Thoracic aorta endothelial cell (primary cell): ENCODE results near the gene OR6P1. TPM values are rescaled to one million over a fixed set of nuclear protein-coding genes. Genes with fewer than 3 reads are reported as not detected.

Experiments
- total RNA-seq: library from RNA; depleted of rRNA; stranded (reverse); fragments of >200 nt; gene quantifications from 2 replicates; pipeline ENCODE4 v1.2.3, GENCODE V29; 2012

OR6P1 gene, protein sequence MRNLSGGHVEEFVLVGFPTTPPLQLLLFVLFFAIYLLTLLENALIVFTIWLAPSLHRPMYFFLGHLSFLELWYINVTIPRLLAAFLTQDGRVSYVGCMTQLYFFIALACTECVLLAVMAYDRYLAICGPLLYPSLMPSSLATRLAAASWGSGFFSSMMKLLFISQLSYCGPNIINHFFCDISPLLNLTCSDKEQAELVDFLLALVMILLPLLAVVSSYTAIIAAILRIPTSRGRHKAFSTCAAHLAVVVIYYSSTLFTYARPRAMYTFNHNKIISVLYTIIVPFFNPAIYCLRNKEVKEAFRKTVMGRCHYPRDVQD
- total RNA-seq: not detected in 2 replicates

GRCh38 chr1:158570480-158570879, at the start of gene OR6P1:
Gene OR6P1, minus strand, starts transcription at chr1:158570580. Its CDS starts 6,976 bp downstream, at chr1:158563604.

GRCh38 chr1:158604968-158605367, 34.6 kb upstream of the OR6P1 start, which contains the start of gene OR10Z1:
Gene OR10Z1, plus strand, starts transcription at chr1:158605268. Its CDS starts 1,171 bp downstream, at chr1:158606439.

DNA sequence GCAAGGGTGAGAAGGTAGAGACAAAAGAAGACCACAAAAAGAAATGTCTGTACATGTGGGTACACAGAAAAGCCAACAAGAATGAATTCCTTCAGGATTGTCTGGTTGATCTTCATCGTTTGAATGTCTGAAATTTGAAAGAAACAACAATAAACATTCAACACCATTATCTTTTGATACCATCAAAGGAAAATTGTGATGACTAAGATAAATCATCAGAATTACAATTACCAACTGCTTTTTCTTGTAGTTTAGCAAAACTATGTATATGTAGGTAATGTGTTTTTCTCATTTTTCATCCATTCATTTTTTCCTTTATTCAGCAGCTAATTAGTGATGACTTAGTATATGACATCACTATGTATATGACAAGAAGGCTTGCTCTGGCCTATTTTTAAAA, 9.4 kb upstream of the OR6P1 start, which contains the start of gene OR10X1:
TSS of gene OR10X1 (minus strand) at position 167 of the 400 bp plus-strand sequence. CDS start at position 167, 0 bp downstream.

GRCh38 chr1:158554352-158554751, 16.0 kb downstream of the OR6P1 start, which contains the start of gene OR6Y1:
Gene OR6Y1, minus strand, starts transcription at chr1:158554405. Its CDS starts 6,300 bp downstream, at chr1:158548105.

Other genes starting within 250 kb of the OR6P1 start
- gene CD1B, start 239.0 kb downstream of the OR6P1 start, total RNA-seq: not detected in 2 replicates
- gene CD1E, start 216.7 kb downstream of the OR6P1 start, total RNA-seq: not detected in 2 replicates
- gene OR10T2, start 171.1 kb downstream of the OR6P1 start, total RNA-seq: not detected in 2 replicates
- gene OR10K2, start 144.3 kb downstream of the OR6P1 start, total RNA-seq: not detected in 2 replicates
- not detected in 2 replicates for gene OR10K1, start 108.7 kb downstream of the OR6P1 start, total RNA-seq
- not detected in 2 replicates for gene OR10R2, start 98.4 kb downstream of the OR6P1 start, total RNA-seq
- not detected in 2 replicates for gene OR6Y1, start 16.2 kb downstream of the OR6P1 start, total RNA-seq
- gene OR10X1, start 9.3 kb upstream of the OR6P1 start, total RNA-seq: not detected in 2 replicates
- not detected in 2 replicates for gene OR10Z1, start 34.7 kb upstream of the OR6P1 start, total RNA-seq
- gene SPTA1, start 116.1 kb upstream of the OR6P1 start, total RNA-seq: 0.27 and 0.43 TPM in 2 replicates
- not detected in 2 replicates for gene OR6K2, start 130.1 kb upstream of the OR6P1 start, total RNA-seq
- not detected in 2 replicates for gene OR6K3, start 150.1 kb upstream of the OR6P1 start, total RNA-seq
- not detected in 2 replicates for gene OR6K6, start 184.1 kb upstream of the OR6P1 start, total RNA-seq
- not detected in 2 replicates for gene OR6N1, start 201.6 kb upstream of the OR6P1 start, total RNA-seq
- not detected in 2 replicates for gene OR6N2, start 210.6 kb upstream of the OR6P1 start, total RNA-seq